Cardiac muscle cell (in vitro differentiated cells and primary cell): ENCODE measurements around the gene CASZ1. TPM values are rescaled to one million over a fixed set of nuclear protein-coding genes. Genes with fewer than 3 reads are reported as not detected.

Experiments used
- DNase-seq, 2 donors: peaks; one replicate each; pipeline versions ENCODE4 v3.0.0 to v3.0.0-alpha.2; 2010 to 2017; ENCODE audit warnings: low read depth in 1 of 2, low spot score in 1 of 2
- H3K27ac ChIP-seq: fragments of 200-600 bp; sonication (generic); 2 replicates; pipeline ENCODE4 v1.5.1; 2016
- H3K27me3 ChIP-seq: fragments of 200-600 bp; sonication (generic); 2 replicates; pipeline ENCODE4 v1.6.0; 2016; ENCODE audit warnings: control low read depth
- H3K36me3 ChIP-seq: fragments of 200-600 bp; sonication (generic); 2 replicates; pipeline ENCODE4 v1.5.1; 2016; ENCODE audit warnings: control low read depth
- H3K4me1 ChIP-seq: fragments of 200-600 bp; sonication (generic); 2 replicates; pipeline ENCODE4 v1.8.1; 2017; ENCODE audit warnings: low read depth, mild to moderate bottlenecking, mixed run types
- H3K4me3 ChIP-seq: fragments of 200-600 bp; sonication (generic); 2 replicates; pipeline ENCODE4 v1.5.1; 2016; ENCODE audit warnings: mild to moderate bottlenecking
- H3K9me3 ChIP-seq: fragments of 200-600 bp; sonication (generic); 2 replicates; pipeline ENCODE4 v1.5.1; 2017; ENCODE audit warnings: low read depth, mild to moderate bottlenecking, control low read depth
- CTCF ChIP-seq: IDR thresholded peaks from 2 replicates; pipeline ENCODE4 v1.5.1; 2012; ENCODE audit warnings: low read depth, mild to moderate bottlenecking, low read length
- polyA plus RNA-seq: library from polyadenylated mRNA; unstranded; fragments of >200 nt; fragmentation: Nextera tagmentation; extraction: Ambion mirVana; gene quantifications from 2 replicates; pipeline ENCODE4 v1.2.1, GENCODE V29; 2016
- total RNA-seq: library from RNA; depleted of rRNA; stranded (reverse); fragments of >200 nt; gene quantifications from 2 replicates; pipeline ENCODE4 v1.2.3, GENCODE V29; 2016

CASZ1 gene
- total and polyA plus RNA-seq, 2 experiments from 2014 or later = 53.5 to 87.3 TPM

GRCh38 chr1:10624256-10625050, 172.0 kb downstream of the CASZ1 start:
- Histone ChIP-seq H3K36me3 (peaks cover 3% of the 10 kb centered on the region), H3K4me1 (no peaks in the 10 kb centered on the region), H3K9me3 (no peaks in the 10 kb centered on the region), H3K27me3 (no peaks in the 10 kb centered on the region), H3K27ac (no peak overlapping the region), H3K4me3 (no peak overlapping the region)
- no peak for TF ChIP-seq CTCF
- no peak for DNase-seq

- no peaks in the 10 kb centered on the region for H3K27me3 ChIP-seq
- H3K4me1 ChIP-seq = no peaks in the 10 kb centered on the region
- TF ChIP-seq CTCF = no peak
- H3K36me3 ChIP-seq = peaks cover 3% of the 10 kb centered on the region
- H3K27ac ChIP-seq = no peak overlapping the region
- H3K9me3 ChIP-seq = no peaks in the 10 kb centered on the region
- no peak overlapping the region for H3K4me3 ChIP-seq
- no peak for DNase-seq
Measured at GRCh38 chr1:10623686-10624145, 172.7 kb downstream of the CASZ1 start.

- no peak for DNase-seq
- Histone ChIP-seq H3K4me1 (no peaks in the 10 kb centered on the region), H3K27ac (no peak overlapping the region), H3K36me3 (peaks cover 3% of the 10 kb centered on the region), H3K9me3 (no peaks in the 10 kb centered on the region), H3K4me3 (no peak overlapping the region), H3K27me3 (no peaks in the 10 kb centered on the region)
- no peak for TF ChIP-seq CTCF
Measured at GRCh38 chr1:10622910-10623685, 173.3 kb downstream of the CASZ1 start.

GRCh38 chr1:10621906-10622305, 174.5 kb downstream of the CASZ1 start:
- Histone ChIP-seq H3K36me3 (peaks cover 3% of the 10 kb centered on the region), H3K4me3 (no peak overlapping the region), H3K4me1 (no peaks in the 10 kb centered on the region), H3K27ac (no peak overlapping the region), H3K27me3 (no peaks in the 10 kb centered on the region), H3K9me3 (no peaks in the 10 kb centered on the region)
- TF ChIP-seq CTCF = no peak
- no peak for DNase-seq

GRCh38 chr1:10620776-10621175, 175.7 kb downstream of the CASZ1 start:
- H3K36me3 ChIP-seq = peaks cover 3% of the 10 kb centered on the region
- H3K4me3 ChIP-seq = no peak overlapping the region
- DNase-seq = no peak
- H3K4me1 ChIP-seq = no peaks in the 10 kb centered on the region
- no peak for TF ChIP-seq CTCF
- no peaks in the 10 kb centered on the region for H3K9me3 ChIP-seq
- no peaks in the 10 kb centered on the region for H3K27me3 ChIP-seq
- no peak overlapping the region for H3K27ac ChIP-seq
